WI38 (cell line): ENCODE measurements around the gene NKX2-4.

Source experiments
- H3K4me3 ChIP-seq: 2 replicates; pipeline ENCODE4 v1.5.1; 2011; ENCODE audit warnings: low read depth, mild to moderate bottlenecking, control low read depth, low read length
- TF ChIP-seq, protein P1 (sequence below): IDR thresholded peaks from 2 replicates; pipeline ENCODE4 v1.5.1; 2012; ENCODE audit warnings: low read depth, mild to moderate bottlenecking, control low read depth, low read length

Gene NKX2-4

DNA sequence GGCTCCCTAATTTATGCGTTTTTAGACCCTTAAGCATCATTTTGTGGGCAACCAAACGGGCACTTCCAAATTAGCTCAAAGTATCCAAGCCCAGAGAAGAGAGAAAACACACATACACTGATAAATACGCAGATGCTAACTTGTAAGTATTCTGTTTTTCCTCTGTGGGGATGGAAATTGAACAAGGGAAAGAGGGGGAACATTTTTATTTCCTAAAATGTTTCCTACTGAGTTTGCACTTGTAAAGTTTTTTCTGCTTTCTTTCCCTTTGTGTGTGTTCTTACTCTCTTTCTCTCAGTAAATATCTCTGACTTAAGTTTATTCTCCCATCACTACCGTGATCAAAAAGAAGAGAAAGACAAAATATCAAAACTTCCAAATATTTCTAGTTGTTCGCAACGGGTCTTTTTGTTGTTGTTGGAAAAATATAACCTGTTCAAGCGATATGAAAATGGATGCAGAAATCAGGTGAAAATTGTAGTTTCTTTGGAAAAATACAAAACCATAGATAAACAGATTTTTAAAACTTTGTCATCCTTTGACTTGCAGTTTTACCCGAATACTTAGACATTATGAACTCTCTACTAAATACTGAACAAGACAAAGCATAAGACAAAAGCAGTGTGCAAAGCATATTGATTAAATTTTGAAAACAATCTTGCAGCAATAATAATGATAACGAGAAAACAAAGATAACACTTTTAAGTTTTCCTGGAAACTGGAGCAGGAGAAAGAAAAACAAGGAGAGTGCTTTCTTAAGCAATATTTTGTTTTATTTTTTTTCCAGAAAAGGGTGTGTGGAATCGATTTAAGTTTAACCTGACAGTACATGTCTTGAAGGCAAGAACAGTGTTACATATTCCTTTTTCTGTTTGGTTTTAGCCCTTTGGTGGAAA, 1.0 kb upstream of the NKX2-4 start:
- no peak overlapping the region for H3K4me3 ChIP-seq
- TF ChIP-seq, protein P1, sequence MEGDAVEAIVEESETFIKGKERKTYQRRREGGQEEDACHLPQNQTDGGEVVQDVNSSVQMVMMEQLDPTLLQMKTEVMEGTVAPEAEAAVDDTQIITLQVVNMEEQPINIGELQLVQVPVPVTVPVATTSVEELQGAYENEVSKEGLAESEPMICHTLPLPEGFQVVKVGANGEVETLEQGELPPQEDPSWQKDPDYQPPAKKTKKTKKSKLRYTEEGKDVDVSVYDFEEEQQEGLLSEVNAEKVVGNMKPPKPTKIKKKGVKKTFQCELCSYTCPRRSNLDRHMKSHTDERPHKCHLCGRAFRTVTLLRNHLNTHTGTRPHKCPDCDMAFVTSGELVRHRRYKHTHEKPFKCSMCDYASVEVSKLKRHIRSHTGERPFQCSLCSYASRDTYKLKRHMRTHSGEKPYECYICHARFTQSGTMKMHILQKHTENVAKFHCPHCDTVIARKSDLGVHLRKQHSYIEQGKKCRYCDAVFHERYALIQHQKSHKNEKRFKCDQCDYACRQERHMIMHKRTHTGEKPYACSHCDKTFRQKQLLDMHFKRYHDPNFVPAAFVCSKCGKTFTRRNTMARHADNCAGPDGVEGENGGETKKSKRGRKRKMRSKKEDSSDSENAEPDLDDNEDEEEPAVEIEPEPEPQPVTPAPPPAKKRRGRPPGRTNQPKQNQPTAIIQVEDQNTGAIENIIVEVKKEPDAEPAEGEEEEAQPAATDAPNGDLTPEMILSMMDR: no peak

DNA sequence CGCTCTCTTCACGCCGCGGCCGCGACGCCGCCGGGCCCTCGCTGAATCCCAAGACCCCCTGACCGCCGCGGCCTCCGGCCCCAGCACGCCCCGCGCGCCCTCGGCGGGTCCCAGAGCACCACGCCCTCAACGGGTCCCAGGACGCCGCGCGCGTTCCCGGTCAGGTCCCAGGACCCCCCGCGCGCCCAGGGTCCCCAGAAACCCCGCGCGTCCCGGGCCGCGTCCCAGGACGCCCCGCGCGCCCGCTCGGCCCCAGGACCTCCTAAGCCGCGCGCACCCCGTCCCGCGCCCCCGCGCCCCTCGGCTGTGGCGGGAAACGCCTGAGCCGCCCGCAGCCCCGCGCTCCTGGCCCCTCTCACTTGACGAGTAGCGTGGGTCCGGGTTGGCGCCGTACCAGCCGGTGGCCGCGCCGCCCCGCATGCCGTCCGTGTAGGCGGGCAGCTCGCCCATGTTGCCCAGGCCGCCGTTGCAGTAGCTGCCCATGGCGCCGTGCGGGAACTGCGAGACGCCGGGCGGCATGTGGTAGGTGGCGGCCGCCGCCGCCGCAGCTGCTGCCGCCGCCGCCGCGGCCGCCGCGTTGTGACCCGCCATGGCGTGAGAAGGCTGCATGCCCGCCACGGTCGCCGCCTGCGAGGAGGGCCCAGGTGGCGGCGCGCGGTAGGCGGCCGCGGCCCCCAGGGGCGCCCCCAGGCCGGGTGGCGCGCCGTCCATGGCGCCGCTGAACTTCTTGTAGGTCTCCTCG, 556 bp downstream of the NKX2-4 start:
- H3K4me3 ChIP-seq: no peak overlapping the region

DNA sequence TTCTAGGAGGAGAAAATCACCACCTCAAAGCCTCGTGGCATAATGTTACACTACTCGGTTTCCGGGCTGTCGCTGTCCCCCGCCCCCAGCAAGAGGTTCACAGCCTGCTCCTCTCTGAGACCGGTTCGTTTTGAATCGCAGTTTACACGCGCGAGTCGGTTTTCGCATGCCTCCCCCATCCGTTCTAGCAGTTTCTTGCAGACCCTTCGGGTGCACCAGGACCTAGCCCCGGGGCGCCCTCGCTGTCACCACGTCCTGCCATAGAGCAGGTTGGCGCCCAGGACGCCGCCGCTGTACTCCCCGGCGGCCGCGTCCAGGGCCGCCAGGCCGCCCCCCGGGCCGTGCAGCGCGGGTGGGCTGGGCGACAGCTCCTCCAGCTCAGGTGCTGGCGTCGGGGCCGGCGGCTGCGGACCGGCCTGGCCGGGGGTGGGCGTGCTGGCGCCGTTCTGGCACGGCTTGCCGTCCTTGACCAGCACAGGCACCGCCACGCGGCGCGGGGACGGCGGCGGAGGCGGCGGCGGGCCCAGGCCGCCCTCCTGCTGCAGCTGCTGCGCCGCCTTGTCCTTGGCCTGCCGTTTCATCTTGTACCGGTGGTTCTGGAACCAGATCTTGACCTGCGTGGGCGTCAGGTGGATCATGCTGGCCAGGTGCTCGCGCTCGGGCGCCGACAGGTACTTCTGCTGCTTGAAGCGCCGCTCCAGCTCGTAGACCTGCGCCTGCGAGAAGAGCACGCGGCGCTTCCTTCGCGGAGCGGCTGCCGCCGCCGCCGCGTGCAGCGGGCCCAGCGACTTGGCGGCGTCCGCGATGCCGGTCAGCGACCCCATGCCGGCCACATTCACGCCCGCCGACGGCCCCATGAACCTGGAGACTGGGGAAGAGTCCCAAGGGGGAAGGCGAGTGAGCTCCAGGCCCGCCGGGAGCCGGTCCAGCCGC, 1.4 kb downstream of the NKX2-4 start:
- TF ChIP-seq, protein P1: no peak
- no peak overlapping the region for H3K4me3 ChIP-seq

More for the DNA sequence above, 556 bp downstream of the NKX2-4 start:
- TF ChIP-seq, protein P1: no peak

DNA sequence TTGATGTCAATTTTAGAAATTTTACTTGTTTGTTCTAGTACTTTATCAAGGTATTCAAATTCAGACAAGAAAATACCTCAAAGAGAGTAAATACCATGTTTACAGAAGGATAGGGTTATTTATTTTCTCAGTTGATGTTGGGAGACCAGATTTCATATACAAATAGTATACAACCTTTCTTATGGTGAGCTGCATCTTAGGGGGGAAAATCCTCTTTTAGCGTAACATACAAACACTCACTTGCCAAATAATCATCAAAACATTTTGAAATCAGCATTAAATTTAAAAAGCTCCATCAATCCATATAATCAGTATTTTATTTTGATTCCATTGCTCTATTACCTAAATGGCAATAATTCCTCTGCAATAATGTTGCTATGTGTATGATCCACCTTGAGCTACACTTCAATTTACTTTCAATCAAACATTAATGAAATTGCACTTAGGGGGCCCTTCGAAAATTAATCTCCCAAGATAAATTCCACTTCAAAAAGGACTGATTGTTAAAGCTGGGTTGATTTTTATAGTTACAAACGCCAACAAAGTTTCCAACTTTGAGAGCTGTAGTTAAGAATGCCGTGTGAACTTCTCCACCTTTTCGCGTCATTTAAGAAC, 2.2 kb downstream of the NKX2-4 start:
- TF ChIP-seq, protein P1: no peak
- H3K4me3 ChIP-seq: no peak overlapping the region

DNA sequence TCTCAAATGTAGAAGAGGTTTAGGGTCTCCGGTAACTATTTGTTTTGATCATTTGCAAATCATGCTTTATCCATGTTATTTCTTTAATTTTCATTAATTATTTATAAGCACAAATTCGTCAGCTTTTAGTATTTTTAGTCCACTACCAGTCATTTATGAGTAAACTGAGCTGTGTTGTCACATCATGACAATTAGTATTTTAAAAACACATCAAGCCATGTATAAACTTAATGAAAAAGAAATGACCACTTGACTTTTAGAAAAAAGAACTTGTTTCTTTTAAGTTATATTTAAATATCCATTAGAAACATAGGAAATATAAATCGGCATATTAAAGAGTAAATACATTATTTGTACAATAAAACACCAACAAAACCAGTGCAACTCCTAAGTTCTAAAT, 2.8 kb downstream of the NKX2-4 start:
- TF ChIP-seq, protein P1: no peak

DNA sequence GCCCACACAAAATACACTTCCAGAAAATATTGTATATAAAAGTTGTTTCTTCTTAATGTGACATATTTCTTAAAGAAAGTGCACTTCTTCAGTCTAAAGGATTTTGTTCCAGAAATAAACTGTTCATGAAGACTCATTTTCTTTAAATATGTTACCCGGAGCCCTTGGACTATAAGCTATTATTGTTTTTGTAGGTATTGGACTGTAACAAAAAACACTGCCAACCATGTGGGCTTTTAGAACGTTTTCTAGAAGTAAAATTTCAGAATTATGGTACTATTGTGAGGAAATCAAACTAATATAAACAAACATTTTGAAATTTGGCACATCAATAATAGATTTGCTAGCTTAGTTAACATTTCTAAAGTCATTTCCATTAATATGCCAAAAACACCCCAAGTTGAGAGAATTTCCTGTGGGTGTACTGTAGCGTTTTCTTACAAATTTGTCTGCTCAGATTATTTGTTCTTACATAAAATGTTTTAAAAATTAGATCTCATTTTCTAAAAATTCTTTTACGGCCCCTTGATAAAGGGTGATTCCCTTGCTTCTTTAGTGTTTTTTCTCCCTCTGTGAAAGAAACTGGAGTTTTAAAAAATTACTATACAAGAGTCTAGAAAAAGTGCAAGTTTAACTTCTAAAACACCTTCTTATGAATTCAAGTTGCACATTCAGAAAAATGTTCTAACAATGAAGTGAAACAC, 3.4 kb downstream of the NKX2-4 start:
- TF ChIP-seq, protein P1: no peak
- H3K4me3 ChIP-seq: no peak overlapping the region

More for the DNA sequence above, 2.8 kb downstream of the NKX2-4 start:
- no peak overlapping the region for H3K4me3 ChIP-seq
